GM21423 (cell line): ENCODE measurements around the gene ENPP6.
"Not testable (repeated sequence)": the region's sequence is repeated elsewhere in the genome, so short reads cannot be mapped to it uniquely, and the experiment has no call there.

Experiments used
- ATAC-seq: cut with Tn5 transposase; IDR thresholded peaks from one replicate; pipeline ENCODE4 v1.9.1; 2021; ENCODE audit warnings: mild to moderate bottlenecking, moderate library complexity; ENCODE audit not compliant: unreplicated experiment

The ENPP6 gene

GRCh38 chr4:184066584-184067300, 150.9 kb downstream of the ENPP6 start:
- no peak for ATAC-seq

- ATAC-seq = no peak
Measured at GRCh38 chr4:184064877-184065276, 152.8 kb downstream of the ENPP6 start.

- no peak for ATAC-seq
Measured at GRCh38 chr4:184062769-184063168, 154.9 kb downstream of the ENPP6 start.

- no peak for ATAC-seq
Measured at GRCh38 chr4:184061582-184061981, 156.1 kb downstream of the ENPP6 start.

- ATAC-seq = no peak
Measured at GRCh38 chr4:184059099-184059498, 158.6 kb downstream of the ENPP6 start.

- no peak for ATAC-seq
Measured at GRCh38 chr4:184058026-184058425, 159.6 kb downstream of the ENPP6 start.

- ATAC-seq = no peak
Measured at GRCh38 chr4:184056877-184057276, 160.8 kb downstream of the ENPP6 start.

GRCh38 chr4:184053434-184053833, 164.2 kb downstream of the ENPP6 start:
- no peak for ATAC-seq

- ATAC-seq = no peak
Measured at GRCh38 chr4:184052616-184053015, 165.1 kb downstream of the ENPP6 start.

- ATAC-seq = not testable (repeated sequence)
Measured at GRCh38 chr4:184051262-184051661, 166.4 kb downstream of the ENPP6 start.

GRCh38 chr4:184046148-184046547, 171.5 kb downstream of the ENPP6 start:
- ATAC-seq = no peak

GRCh38 chr4:184041156-184041555, 176.5 kb downstream of the ENPP6 start:
- no peak for ATAC-seq

- no peak for ATAC-seq
Measured at GRCh38 chr4:184039963-184040383, 177.7 kb downstream of the ENPP6 start.
